AG04449 (cell line): Measurements from ENCODE around the gene TBC1D14.

Experiments used
- CTCF ChIA-PET: fragments of 350-600 bp; formaldehyde crosslinking; extraction: SDS; loops from one replicate; lab custom pipeline; 2021; ENCODE audit warnings: antibody characterized with exemption; lab: Yijun Ruan, JAX
- POLR2A ChIA-PET: fragments of 400-600, 350-600 bp; formaldehyde crosslinking; extraction: SDS; loops from one replicate; lab custom pipeline; 2020; ENCODE audit warnings: antibody characterized with exemption, inconsistent platforms; lab: Yijun Ruan, JAX
- DNase-seq: peaks from one replicate; pipeline ENCODE4 v3.0.0-alpha.2; 2010; ENCODE audit warnings: low read depth, low spot score
- H3K4me3 ChIP-seq: 2 replicates; pipeline ENCODE4 v1.5.1; 2011; ENCODE audit warnings: low read depth, mild to moderate bottlenecking, control low read depth, low read length
- CTCF ChIP-seq: IDR thresholded peaks from one replicate; pipeline ENCODE4 v1.5.1; 2011; ENCODE audit warnings: mild to moderate bottlenecking, moderate library complexity, low read length, control low read depth, inconsistent platforms; ENCODE audit not compliant: insufficient read depth; ENCODE audit errors: missing control alignments

Gene TBC1D14

GRCh38 chr4:6989331-6989923 lies 79.8 kb downstream of the TBC1D14 start:
- POLR2A ChIA-PET, result no interaction called here
- H3K4me3 ChIP-seq, result no peak overlapping the region
- no peak for TF ChIP-seq CTCF
- CTCF ChIA-PET, result interaction anchor here (1.0 to 1.8 kb wide), 4 partner anchors 15 to 82 kb away, joined by 3 to 7 read pairs (median 4); partner anchors contain the start of gene TADA2B
- DNase-seq, result no peak

DNA sequence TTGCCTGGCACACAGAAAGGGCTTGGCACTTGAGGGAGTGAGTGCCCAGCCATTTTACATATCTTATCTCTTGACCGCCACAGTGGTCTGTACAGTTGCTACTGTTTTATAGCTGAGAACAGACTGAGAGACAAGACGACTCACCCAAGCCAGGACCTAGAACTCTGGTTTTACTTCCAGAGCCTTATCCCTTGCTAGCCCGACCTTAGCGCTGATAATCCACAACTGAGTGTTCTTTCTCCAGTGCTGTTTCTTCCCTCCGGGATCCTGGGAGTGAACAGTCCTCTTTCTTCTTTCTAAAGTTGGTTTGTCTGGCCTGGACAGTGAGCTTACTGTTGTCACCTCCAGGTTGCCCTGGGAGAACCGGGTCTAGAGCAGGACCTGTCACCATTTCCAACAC lies 81.0 kb downstream of the TBC1D14 start:
- CTCF ChIA-PET, result interaction anchor here (1.3 to 1.8 kb wide), 2 partner anchors 19 to 81 kb away, joined by 3 to 7 read pairs; no protein-coding TSS in a partner anchor
- no peak overlapping the region for H3K4me3 ChIP-seq
- TF ChIP-seq CTCF, result no peak
- POLR2A ChIA-PET, result no interaction called here
- no peak for DNase-seq

- POLR2A ChIA-PET, result no interaction called here
- CTCF ChIA-PET, result interaction anchor here (1.4 to 1.8 kb wide), 2 partner anchors 52 to 80 kb away, joined by 4 to 7 read pairs; partner anchors contain the start of gene TADA2B
- no peak for TF ChIP-seq CTCF
- H3K4me3 ChIP-seq, result no peak overlapping the region
- no peak for DNase-seq
Measured at GRCh38 chr4:6991249-6991648, 81.6 kb downstream of the TBC1D14 start.

DNA sequence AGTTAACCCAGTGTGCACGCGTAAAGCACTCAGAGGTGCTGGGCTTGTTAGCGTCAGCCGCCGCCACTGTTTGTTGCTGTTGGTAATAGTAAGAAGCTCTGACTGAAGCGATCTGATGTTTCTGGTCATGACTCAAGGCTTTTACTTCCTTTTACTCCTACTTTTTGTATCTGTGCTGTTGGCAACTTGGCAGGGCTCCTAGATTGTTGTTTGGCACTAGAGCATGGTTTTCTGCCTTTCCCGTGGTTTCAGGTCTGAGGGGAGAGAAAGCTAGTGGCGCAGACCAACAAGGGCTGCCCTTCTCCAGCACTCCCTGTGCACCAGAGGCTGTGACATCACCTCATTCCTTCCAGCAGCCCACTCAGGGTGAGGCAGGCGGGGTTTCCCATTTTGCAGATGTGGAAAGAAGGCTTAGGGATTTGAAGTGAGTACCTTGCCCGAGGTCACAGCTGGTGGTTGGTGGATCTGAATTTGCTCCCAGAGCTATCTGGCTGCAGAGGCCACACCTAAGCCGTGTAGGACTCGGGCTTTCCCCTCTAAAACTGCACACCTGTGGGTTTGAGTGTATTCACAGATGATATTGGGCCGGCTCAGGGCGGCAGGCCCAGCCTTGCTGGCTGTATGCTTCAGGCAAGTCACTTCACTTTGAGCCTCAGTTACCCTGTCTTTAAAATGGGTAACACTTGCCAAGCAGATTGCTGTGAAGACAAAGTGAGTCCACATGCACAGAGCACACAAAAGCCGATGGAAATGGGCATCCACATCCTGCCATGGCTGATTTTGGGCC lies 82.3 kb downstream of the TBC1D14 start:
- H3K4me3 ChIP-seq, result no peak overlapping the region
- POLR2A ChIA-PET, result no interaction called here
- TF ChIP-seq CTCF, result no peak
- CTCF ChIA-PET, result interaction anchor here (1.4 to 2.7 kb wide), 2 partner anchors 18 to 51 kb away, joined by 4 to 13 read pairs; partner anchors contain the start of gene TADA2B
- peak; percentile 67 for DNase-seq

GRCh38 chr4:6992728-6993677 lies 83.4 kb downstream of the TBC1D14 start:
- ChIA-PET POLR2A (no interaction called here), CTCF (interaction anchor here (1.0 to 2.7 kb wide), 4 partner anchors 19 to 272 kb away, joined by 3 to 13 read pairs (median 4); partner anchors contain the start of gene TADA2B)
- no peak for DNase-seq

More at GRCh38 chr4:6992728-6993677, 83.4 kb downstream of the TBC1D14 start:
- H3K4me3 ChIP-seq, result no peak overlapping the region
- TF ChIP-seq CTCF, result no peak
